HG03060 (cell line): ENCODE results near the gene DNAH7.
"Not testable (repeated sequence)": the region's sequence is repeated elsewhere in the genome, so short reads cannot be mapped to it uniquely, and the experiment has no call there.

Experiments used
- ATAC-seq: cut with Tn5 transposase; IDR thresholded peaks from one replicate; pipeline ENCODE4 v1.9.1; 2021; ENCODE audit warnings: low read depth, moderate number of reproducible peaks; ENCODE audit not compliant: unreplicated experiment

The DNAH7 gene

DNA sequence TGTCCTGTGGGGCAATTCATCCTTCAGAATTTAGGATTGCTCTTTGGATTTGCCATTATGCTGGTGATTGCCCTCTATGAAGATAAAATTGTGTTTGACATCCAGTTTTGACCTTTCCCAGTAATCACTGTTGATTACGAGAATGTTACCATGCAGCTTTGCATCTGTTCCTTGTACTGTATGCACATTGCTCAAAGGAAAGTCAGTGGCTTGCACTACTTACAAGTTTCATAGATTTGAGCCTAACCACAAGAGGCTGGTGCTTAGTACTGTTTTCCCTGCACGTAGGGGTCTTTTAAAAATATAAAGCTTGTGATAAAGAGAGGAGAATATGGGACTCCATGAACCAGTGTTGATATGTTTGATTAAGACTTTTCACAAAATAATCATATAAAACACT, 333.7 kb downstream of the DNAH7 start:
- no peak for ATAC-seq

DNA sequence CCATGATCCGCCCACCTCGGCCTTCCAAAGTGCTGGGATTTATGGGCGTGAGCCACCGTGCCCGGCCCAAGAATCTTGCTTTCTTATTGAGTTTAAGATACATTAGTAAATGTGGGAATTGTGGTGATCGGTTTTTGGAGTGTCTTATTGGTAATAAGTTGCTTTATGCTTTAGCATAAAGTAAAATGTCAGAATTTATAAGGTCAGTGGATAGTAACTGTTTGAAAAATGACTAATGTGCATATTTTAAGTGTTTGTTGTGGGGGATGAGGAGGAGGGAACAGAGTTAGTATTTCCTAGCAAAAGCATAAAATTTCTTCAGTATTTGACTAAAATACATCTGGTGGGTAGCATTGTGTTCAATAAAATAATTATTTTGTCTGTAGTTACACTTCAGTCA, 334.2 kb downstream of the DNAH7 start:
- ATAC-seq, result no peak

DNA sequence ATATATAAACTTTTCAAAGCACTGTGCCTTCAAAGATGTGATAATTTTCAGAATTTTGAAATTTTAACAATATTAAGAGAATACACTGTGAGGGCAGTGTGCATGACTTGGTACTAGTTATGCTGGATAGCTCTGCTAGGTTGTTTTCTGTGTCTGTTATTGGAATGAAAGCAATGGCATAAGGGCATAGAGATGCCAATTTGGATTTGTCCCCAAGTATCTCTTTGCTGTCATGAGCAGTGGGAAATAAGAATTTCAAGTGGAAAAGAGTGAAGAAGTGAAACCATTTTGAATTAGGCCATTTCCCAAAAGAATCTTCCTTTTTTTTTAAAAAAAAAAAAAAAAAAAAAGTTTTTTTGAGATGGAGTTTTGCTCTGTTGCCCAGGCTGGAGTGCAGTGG, 334.8 kb downstream of the DNAH7 start:
- ATAC-seq, result no peak

DNA sequence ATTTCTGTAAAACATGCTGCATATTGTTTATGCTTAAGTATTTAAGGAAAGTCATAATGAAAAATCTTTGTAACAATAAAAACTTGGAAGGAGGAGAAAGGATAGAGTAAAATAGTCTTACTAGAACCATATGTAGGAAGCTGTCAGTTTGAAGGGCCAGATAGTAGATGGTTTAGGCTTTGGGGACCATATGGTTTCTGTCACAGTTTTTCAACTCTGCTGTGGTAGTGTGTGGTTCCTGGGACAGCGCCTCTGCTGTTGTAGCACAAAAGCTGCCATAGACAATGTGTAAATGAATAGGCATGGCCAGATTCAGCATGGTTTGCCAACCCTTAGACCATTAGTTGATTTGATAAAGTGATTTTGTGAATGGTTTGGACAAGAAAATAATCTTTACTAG, 336.1 kb downstream of the DNAH7 start:
- ATAC-seq, result no peak

DNA sequence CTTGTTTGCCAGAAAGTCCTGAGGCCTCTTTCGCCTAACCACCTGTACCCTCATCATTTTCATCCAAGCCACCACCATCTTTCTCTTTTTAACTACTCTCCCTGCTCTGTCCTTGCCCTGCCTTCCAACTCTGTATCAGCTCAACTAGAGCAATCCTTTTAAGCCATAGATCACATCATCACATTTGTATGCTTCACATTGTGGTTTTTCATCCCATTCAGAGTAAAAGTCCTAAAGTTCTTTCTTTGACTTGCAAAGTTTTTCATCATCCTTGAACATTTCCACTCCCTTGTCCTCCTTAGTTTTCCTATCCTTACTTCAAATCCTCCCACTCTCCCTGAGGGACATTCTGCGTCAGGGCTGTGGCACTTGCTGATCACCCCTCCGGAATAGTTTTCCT, 337.7 kb downstream of the DNAH7 start:
- ATAC-seq, result no peak

DNA sequence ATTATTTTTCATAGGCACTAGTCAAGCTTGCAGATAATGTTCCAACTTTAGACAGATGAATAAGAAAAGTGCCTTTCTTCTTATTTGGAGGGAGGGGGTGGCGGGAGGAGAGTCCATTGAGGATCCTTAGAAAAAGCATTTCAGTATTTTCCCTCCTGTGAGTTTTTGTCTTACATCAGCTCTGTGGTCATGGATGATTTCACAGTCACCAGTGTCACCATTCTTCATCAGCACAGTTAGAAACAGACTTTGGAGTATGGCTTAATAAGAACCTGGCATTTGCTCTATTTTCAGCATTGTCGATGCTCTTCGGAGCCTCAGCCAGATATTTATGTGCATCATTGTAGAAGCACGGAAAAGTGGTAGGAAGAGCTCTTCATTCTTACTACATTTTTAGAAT, 341.5 kb downstream of the DNAH7 start:
- ATAC-seq, result no peak

DNA sequence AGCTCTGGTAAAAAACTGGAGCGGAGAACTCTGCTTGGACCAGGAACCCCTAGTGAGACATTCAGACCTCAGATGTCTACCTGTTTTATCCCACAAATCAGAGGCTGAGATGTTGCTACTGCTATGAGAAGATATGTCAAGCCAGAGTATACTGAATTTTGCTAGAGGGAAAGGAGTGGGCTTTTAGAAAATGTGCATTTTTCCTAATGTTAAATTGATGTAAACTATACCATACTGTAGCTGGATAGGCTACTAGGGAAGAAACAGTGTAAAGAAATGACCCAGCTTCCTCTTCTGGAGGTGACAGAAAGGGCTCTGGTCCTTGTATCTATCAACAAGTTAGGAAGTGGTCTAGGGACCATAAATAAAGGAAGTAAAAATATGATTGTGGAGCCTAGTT, 346.6 kb downstream of the DNAH7 start:
- ATAC-seq, result no peak

DNA sequence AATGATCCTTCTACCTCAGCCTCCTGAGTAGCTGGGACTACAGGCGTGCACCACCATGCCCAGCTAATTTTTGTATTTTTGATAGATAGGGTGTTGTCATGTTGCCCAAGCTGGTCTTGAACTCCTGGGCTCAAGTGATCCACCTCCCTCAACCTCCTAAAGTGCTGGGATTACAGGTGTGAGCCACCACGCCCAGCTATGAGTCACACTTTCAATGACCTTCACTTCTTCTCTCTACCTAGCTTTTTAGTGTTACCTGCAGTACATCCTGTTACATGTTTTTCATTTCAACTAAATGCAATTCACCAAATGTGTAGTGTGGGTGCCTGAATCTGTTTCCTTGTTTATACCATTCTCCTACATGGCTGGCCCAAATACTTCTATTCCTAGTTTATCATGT, 347.6 kb downstream of the DNAH7 start:
- no peak for ATAC-seq

DNA sequence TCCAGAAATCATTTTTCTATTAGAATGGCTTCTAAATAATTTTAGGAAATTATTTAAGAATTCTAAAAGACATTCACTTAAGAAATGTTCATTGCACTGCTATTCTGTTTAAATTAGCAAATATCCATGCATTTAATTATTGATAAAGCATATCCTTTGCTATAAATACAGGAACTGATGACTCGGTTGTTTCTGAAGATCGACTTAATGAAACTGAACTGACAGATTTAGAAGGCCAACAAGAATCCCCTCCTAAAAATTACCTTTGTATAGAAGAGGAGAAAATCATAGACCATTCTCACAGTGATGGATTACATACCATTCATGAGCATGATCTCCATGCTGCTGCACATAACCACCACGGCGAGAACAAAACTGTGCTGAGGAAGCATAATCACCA, 352.2 kb downstream of the DNAH7 start:
- no peak for ATAC-seq

DNA sequence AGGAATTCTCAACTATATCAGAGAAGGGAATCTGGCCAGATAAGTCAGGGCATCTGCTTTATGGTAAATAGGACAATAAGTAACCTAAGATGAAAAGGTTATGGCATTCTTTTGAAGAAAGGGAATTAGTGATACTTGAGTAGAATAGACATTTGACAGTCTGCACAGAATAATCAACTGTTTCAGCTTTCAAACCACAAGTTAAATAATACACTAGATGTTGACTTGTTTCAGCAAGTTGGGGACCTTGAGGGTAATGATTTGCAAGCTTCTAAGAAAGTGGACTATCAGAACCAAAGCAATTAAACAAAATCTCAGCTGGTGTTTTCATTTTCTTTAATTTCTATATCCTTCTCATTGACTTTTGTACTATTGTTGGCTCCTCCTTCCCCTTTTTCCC, 357.2 kb downstream of the DNAH7 start:
- no peak for ATAC-seq

DNA sequence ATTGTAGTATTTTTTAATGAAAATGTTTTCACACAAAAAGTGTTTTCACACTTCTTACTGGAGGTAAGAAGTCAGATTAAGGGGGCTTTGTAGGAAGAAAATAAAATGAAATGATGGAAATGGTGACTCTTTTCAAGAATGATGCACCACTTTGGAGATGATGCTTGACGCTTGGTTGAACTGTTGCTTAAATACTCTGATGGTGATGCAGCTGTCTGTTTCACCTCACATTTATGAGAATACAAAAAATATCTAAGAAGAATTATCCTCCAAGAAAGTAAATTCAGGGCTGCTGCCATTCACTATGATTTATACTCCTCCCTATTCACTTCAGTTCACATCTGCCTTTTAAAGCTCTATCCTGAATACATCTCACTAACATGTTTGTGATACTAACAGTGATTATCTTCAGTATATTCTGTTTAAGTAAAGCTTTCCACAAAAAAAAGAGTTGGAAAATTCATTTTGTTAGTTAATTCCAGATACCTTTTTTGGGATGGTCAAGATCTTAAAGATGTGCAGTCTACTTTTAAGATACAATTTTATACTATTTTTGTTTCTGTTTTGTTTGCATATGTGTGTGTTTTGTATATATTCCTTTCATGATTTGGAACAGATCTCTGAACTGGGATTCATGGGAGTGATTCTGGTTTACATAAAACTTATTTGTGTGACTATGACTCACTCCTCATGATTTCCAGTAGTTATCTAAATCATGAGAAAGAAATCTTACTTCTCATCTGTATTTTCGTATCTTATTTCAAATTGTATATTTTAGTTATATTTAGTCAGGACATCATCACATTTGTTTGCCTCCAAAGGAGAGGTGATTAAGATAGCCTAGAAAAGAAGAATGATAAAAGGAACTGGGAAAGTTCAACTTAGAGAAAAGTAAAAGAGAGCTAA, 358.5 kb downstream of the DNAH7 start:
- ATAC-seq, result no peak

DNA sequence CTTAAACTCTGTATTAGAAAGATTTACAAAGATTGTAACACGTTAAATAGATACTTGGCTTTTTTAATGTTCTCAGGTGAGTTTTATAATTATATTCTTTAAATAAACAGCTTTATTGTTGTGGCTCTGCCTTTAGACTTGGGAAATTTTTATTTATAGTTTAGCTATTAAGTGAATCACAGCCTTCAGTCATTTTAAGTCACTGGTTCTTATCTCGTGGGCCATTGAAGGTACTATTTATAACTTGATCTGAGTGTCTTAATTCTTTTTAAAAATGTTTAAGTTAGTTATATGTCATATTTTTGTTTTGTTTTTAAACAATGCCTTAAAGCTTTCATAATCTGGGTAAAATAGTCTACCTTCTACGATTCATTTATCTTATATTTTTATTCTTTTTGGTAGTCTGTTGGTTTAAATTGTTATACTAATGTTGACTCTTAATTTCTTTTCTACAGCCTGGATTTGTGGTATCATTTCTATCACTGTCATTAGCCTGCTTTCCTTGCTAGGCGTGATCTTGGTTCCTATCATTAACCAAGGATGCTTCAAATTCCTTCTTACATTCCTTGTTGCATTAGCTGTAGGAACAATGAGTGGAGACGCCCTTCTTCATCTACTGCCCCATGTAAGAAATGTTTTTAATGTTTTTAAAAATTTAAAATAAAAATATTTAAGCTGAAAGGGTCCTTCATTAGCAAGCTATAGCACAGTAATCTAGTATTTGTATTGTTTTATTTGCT, 362.3 kb downstream of the DNAH7 start:
- ATAC-seq, result no peak

DNA sequence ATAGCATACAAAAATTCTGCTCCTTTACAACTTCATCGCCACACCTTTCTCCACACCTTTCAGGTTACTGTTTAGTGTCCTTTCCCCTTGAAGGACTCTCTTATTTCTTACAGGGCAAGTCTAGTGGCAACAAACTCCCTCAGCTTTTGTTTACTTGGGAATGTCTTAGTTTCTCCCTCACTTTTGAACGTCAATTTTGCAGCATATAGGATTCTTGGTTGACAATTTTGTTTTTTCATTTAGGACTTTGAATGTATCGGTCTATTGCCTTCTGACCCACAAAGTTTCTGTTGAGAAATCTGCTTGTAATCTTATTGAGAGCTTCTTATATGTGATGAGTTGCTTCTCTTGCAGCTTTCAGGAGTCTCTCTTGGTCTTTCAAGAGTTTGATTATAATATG, 368.2 kb downstream of the DNAH7 start:
- no peak for ATAC-seq

DNA sequence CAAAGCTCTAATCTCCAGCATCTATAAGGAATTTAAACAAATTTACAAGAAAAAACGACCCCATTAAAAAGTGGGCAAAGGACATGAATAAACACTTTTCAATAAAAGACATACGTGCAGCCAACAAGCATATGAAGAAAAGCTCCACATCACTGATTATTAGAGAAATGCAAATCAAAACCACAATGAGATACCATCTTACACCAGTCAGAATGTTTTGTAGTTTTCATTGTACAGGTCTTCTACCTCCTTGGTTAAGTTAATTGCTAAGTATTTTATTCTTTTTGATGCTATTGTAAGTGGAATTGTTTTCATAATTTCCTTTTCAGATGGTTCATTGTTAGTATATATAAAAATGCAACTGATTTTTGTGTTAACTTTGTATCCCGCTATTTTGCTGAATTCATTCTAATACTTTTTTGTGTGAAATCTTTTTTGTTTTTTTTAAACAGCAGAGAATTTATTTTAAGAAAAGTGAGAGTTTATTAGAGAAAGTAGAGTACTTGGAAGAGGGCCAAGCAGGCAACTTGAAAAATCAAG, 370.9 kb downstream of the DNAH7 start:
- no peak for ATAC-seq

DNA sequence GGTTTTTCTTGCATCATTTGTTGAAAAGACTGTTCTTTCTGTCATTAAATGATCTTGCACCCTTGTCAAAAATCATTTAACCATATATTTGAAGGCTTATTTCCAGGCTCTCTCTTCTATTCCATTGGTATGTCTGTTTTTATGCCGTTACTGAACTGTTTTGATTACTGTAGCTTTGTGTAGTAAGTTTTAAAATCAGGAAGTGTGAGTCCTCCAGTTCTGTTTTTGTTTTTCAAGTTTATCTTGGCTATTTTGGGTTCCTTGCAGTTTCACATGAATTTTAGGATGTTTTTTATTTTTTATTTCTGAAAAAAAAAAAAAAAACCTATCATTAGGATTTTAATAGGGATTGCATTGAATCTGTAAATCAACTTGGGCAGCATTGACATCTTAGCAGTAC, 372.6 kb downstream of the DNAH7 start:
- ATAC-seq, result no peak

DNA sequence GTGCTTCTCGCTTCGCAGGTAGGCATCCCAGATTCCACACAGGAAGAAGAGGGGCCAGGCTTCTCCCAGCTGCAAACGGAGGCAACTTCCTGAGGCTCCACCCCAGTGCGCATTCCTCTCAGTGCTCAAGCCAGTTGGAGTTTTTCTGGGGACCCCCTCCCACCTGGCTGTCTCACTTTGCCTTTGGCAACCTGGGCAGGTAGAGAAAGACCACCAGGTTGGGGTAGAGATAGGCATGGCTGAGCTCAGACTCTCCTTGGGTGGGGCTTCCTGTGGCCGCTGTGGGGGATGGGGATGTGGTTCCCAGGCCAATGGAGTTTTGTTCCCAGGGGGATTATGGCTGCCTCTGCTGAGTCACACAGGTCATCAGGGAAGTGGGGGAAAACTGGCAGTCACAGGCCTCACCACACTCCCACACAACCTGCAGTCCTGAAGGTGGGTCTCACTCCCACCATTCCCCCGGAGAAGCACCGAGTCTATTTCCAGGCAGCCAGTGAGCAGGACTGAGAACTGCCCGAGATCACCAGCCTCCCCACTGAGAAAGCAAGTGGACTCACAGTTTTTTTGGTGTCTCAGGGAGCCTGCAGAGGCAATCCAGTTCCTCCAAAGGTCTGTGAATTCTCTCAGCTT, 373.5 kb downstream of the DNAH7 start:
- no peak for ATAC-seq

DNA sequence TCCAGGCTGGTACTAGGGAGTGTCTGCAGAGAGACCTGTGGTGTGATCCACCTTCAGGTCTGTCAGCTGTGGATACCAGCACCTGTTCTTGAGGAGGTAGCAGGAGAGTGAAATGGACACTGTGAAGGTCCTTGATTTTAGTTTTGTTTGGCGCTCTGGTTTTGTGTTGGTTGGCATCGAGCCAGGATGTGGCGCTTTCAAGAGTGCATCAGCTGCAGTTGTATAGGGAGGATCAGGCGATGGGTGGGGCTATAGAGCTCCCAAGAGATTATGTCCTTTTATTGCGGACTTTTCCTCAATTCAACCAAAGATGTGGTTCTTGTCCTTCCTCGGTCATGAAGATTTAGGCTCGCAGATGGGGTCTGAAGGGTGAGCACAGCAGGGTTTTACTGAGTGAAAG, 374.1 kb downstream of the DNAH7 start:
- no peak for ATAC-seq

DNA sequence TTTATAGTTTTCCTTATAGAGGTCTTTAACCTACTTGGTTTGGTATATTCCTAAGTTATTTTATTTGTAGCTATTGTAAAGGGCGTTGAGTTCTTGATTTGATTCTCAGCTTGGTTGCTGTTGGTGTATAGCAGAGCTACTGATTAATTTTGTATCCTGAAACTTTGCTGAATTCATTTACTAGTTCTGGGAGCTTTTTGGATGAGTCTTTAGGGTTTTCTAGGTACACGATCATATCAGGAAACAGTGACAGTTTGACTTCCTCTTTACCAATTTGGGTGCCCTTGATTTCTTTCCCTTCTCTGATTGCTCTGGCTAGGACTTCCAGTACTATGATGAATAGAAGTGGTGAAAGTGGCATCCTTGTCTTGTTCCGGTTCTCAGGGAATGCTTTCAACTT, 376.1 kb downstream of the DNAH7 start:
- not testable (repeated sequence) for ATAC-seq
